Subcutaneous abdominal adipose tissue (tissue), 5 donors: ENCODE measurements around the gene MED13L.

ENCODE experiments used
- H3K27ac ChIP-seq: one replicate; pipeline ENCODE4 v1.7.0; 2013; ENCODE audit warnings: low read depth, mild to moderate bottlenecking, inconsistent platforms, low read length, moderate library complexity
- H3K27me3 ChIP-seq, 5 donors: one replicate each; pipeline ENCODE4 v1.7.0; 2013; ENCODE audit warnings: low read length in 5 of 5, inconsistent platforms in 1 of 5; ENCODE audit not compliant: control insufficient read depth in 5 of 5, insufficient read depth in 4 of 5
- H3K36me3 ChIP-seq, 5 donors: one replicate each; pipeline ENCODE4 v1.7.0; 2013; ENCODE audit warnings: low read length in 5 of 5; ENCODE audit not compliant: control insufficient read depth in 5 of 5, insufficient read depth in 5 of 5
- H3K4me1 ChIP-seq, 5 donors: one replicate each; pipeline ENCODE4 v1.7.0; 2013; ENCODE audit warnings: low read length in 5 of 5, mild to moderate bottlenecking in 3 of 5, moderate library complexity in 1 of 5; ENCODE audit not compliant: control insufficient read depth in 5 of 5, insufficient read depth in 5 of 5
- H3K4me3 ChIP-seq, 5 donors: one replicate each; pipeline ENCODE4 v1.7.0; 2013; ENCODE audit warnings: low read length in 5 of 5, low read depth in 1 of 5
- H3K9ac ChIP-seq, 5 donors: one replicate each; pipeline ENCODE4 v1.7.0; 2013; ENCODE audit warnings: low read length in 5 of 5, mild to moderate bottlenecking in 4 of 5, moderate library complexity in 3 of 5
- H3K9me3 ChIP-seq, 5 donors: one replicate each; pipeline ENCODE4 v1.7.0; 2013; ENCODE audit warnings: low read length in 5 of 5; ENCODE audit not compliant: control insufficient read depth in 5 of 5
- donor health status: healthy.
- donor health status: healthy.
- donor health status: healthy.
- donor health status: healthy.
- donor health status: healthy.

MED13L gene

GRCh38 chr12:116152268-116152667, 125.2 kb downstream of the MED13L start:
- no peak overlapping the region for H3K9ac ChIP-seq
- H3K4me1 ChIP-seq, result peaks cover 0 to 50% (median 41%) of the 10 kb centered on the region in 5 donors
- H3K9me3 ChIP-seq, result no peaks in the 10 kb centered on the region
- no peaks in the 10 kb centered on the region for H3K36me3 ChIP-seq
- H3K27me3 ChIP-seq, result no peaks in the 10 kb centered on the region
- H3K27ac ChIP-seq, result no peak overlapping the region
- H3K4me3 ChIP-seq, result no peak overlapping the region

GRCh38 chr12:116150452-116150851, 127.0 kb downstream of the MED13L start:
- peaks cover 0 to 50% (median 41%) of the 10 kb centered on the region in 5 donors for H3K4me1 ChIP-seq
- no peaks in the 10 kb centered on the region for H3K9me3 ChIP-seq
- H3K4me3 ChIP-seq, result no peak overlapping the region
- no peaks in the 10 kb centered on the region for H3K27me3 ChIP-seq
- H3K36me3 ChIP-seq, result no peaks in the 10 kb centered on the region
- no peak overlapping the region for H3K27ac ChIP-seq
- no peak overlapping the region for H3K9ac ChIP-seq

GRCh38 chr12:116150001-116150400, 127.5 kb downstream of the MED13L start:
- Histone ChIP-seq H3K4me3 (no peak overlapping the region), H3K27me3 (no peaks in the 10 kb centered on the region), H3K36me3 (no peaks in the 10 kb centered on the region), H3K9me3 (no peaks in the 10 kb centered on the region), H3K4me1 (peaks cover 0 to 50% (median 41%) of the 10 kb centered on the region in 5 donors), H3K9ac (no peak overlapping the region), H3K27ac (no peak overlapping the region)

DNA sequence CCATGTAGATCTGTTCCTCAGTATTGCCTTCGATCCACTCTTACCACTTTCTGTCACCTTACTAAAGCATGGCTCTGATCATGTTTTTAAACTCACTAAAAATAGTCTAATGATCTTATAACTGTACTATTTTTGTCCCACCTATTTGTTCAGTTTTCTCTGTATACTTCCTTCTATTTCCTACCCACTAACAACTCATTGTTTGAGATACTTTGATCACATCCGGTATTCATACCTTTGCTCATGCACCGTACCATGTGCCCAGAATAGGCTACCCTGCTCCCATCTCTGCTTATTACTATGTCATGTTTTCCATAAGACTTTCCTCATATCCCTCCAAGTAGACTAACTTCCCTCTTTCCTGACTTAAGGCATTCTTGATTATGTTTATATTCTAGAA, 128.6 kb downstream of the MED13L start:
- H3K4me1 ChIP-seq, result peaks cover 0 to 52% (median 46%) of the 10 kb centered on the region in 5 donors
- H3K9ac ChIP-seq, result no peak overlapping the region
- H3K9me3 ChIP-seq, result no peaks in the 10 kb centered on the region
- H3K4me3 ChIP-seq, result no peak overlapping the region
- no peaks in the 10 kb centered on the region for H3K27me3 ChIP-seq
- H3K27ac ChIP-seq, result peak overlapping the region; percentile 37
- no peaks in the 10 kb centered on the region for H3K36me3 ChIP-seq

- no peaks in the 10 kb centered on the region for H3K36me3 ChIP-seq
- H3K9ac ChIP-seq, result no peak overlapping the region
- H3K4me1 ChIP-seq, result peaks cover 2 to 50% (median 38%) of the 10 kb centered on the region in 5 donors
- H3K9me3 ChIP-seq, result no peaks in the 10 kb centered on the region
- H3K27ac ChIP-seq, result no peak overlapping the region
- H3K27me3 ChIP-seq, result no peaks in the 10 kb centered on the region
- no peak overlapping the region for H3K4me3 ChIP-seq
These were observed 131.1 kb downstream of the MED13L start for GRCh38 chr12:116146386-116146785.

DNA sequence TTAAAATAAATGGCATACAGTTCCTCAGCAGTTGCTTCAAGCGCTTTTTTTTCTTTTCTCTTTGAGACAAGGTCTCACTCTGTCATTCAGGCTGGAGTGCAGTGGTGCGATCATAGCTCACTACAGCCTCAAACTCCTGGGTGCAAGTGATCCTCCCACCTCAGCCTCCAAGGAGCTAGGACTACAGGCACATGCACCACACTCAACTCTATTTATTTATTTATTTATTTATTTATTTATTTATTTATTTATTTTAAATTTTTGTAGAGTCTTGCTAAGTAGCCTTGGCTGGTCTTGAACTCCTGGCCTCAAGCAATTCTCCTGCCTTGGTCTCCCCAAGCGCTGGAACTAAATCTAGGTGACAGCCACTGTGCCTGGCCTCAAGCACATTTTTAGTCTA, 132.0 kb downstream of the MED13L start:
- Histone ChIP-seq H3K27ac (no peak overlapping the region), H3K4me1 (peaks cover 2 to 49% (median 39%) of the 10 kb centered on the region in 5 donors)

DNA sequence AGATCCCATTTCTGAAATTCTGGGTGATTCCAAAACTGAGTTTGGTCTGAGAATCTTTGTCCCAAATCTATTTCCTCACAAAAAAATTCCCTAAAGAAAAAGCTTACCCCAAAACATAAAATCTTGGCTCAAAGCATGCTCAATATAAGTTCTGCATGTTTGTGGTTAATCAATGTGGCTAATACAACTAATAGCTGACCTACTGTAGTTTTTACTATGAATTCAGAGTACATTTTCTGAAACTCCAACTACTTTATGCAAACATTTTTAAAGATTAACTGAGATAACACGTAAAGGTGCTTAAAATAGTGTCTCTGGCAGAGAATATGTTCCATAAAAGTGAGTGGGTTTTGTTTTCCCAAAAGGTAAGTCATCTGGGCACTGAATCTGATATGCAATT, 133.1 kb downstream of the MED13L start:
- Histone ChIP-seq H3K4me1 (peaks cover 2 to 44% (median 37%) of the 10 kb centered on the region in 5 donors), H3K27me3 (no peaks in the 10 kb centered on the region), H3K36me3 (no peaks in the 10 kb centered on the region), H3K4me3 (no peak overlapping the region), H3K9ac (no peak overlapping the region), H3K27ac (no peak overlapping the region), H3K9me3 (no peaks in the 10 kb centered on the region)

More for the DNA sequence above, 132.0 kb downstream of the MED13L start:
- H3K4me3 ChIP-seq, result no peak overlapping the region
- H3K27me3 ChIP-seq, result no peaks in the 10 kb centered on the region
- H3K9me3 ChIP-seq, result no peaks in the 10 kb centered on the region
- no peaks in the 10 kb centered on the region for H3K36me3 ChIP-seq
- no peak overlapping the region for H3K9ac ChIP-seq

- Histone ChIP-seq H3K36me3 (no peaks in the 10 kb centered on the region), H3K4me1 (peaks cover 2 to 40% (median 32%) of the 10 kb centered on the region in 5 donors), H3K27me3 (no peaks in the 10 kb centered on the region), H3K9me3 (no peaks in the 10 kb centered on the region), H3K27ac (peak overlapping the region; percentile 55), H3K4me3 (no peak overlapping the region), H3K9ac (peak overlapping the region in 2 of 5 donors; percentile 0 to 11)
These were observed 133.6 kb downstream of the MED13L start for GRCh38 chr12:116143909-116144308.

- Histone ChIP-seq H3K27me3 (no peaks in the 10 kb centered on the region), H3K9me3 (no peaks in the 10 kb centered on the region), H3K9ac (peak overlapping the region in 1 of 5 donors; percentile 0), H3K27ac (peak overlapping the region; percentile 55), H3K36me3 (no peaks in the 10 kb centered on the region), H3K4me1 (peaks cover 2 to 35% (median 32%) of the 10 kb centered on the region in 5 donors), H3K4me3 (no peak overlapping the region)
These were observed 134.3 kb downstream of the MED13L start for GRCh38 chr12:116142936-116143898.

DNA sequence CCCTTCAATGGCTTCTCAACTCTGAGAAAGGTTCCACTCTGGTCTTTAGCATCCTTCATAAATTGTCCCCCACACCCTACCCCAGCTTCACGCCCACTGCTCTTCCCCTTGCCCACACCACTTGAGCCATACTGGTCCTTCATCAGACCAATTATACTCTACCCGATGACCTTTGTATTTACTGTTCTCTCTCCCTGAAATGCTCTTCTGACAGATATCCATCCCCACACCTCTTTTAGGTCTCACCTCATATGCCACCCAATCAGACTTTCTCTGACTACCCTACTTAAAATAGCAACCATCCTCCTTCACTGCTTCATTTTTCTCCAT, 135.7 kb downstream of the MED13L start:
- no peaks in the 10 kb centered on the region for H3K9me3 ChIP-seq
- H3K27ac ChIP-seq, result no peak overlapping the region
- no peak overlapping the region for H3K4me3 ChIP-seq
- no peak overlapping the region for H3K9ac ChIP-seq
- peaks cover 2 to 35% (median 33%) of the 10 kb centered on the region in 5 donors for H3K4me1 ChIP-seq
- no peaks in the 10 kb centered on the region for H3K27me3 ChIP-seq
- no peaks in the 10 kb centered on the region for H3K36me3 ChIP-seq
